ENCODE results near the gene CLEC9A.

The CLEC9A gene

DNA sequence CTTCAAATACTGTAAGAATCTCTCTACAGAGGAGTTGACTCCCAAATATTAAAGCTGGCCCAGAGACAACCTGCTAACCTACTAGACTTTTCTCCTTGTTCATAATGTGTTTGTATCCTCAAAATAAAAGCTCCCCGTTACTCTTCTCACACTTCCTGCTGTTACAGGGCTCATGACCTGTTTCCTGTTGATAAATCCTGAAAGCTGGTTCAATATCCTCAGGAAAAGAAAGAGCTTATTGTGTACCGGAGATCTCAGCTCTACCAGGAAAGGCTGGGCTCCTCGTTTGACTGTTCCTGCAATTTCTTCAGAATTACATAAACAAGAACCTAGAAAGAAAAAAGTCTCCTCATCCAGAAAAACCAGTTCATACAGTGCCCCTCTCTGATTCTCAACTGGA, 37.5 kb downstream of the CLEC9A start:
- no peak for DNase-seq

DNA sequence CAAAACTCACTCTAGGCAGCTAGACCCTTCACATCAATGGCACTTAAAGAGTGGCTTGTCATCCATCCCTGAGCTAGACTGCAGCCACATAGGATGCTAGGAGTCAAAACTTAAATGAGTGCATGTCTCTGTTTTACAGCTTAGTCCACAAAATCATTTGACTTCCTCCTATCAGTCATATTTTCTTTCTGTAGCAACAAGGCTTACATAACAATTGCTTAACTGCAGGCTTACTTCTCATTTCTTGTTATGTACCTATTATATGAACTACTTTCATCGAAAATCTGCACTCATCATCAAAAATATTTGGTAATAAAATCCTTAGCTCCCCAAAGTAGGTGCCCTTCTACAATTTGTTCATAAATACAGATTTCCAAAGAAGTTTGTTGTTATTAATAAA, 38.2 kb downstream of the CLEC9A start:
- no peak for DNase-seq

DNA sequence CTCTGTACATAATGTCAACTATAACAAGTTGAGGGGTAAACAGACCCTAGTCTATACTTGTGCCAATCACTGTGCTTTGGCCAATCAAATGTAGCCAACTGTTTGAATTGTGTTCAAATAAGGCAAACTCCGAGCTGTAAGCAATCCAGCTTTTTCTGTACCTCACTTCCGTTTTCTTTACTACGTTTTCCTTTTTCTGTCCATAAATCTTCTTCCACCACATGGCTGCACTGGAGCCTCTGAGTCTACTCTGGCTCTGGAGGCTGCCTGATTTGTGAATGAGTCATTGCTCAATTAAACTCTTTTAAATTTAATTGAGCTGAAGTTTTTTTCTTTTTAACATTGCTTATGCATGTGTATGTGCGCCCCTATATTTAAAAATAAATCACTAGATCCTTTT, 38.6 kb downstream of the CLEC9A start:
- no peak for DNase-seq

DNA sequence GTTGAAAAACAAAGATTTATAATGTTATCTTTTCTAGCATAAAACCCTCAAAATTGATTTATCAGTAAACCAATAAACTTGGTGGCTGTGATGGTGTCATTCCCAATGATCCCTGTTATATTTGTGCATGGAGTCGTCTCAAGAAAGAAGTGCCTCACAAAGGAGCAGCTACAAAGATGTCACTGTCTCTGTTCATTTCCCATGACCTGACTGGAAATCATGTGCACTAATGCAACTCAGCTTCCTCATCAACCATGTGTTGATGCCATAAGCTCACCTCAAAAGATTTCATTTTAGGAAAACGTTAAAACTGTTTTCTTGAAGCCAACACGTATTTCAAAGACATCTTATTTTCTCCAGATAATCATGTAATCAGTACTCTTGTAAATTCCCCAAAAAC, 39.5 kb downstream of the CLEC9A start:
- no peak for DNase-seq

DNA sequence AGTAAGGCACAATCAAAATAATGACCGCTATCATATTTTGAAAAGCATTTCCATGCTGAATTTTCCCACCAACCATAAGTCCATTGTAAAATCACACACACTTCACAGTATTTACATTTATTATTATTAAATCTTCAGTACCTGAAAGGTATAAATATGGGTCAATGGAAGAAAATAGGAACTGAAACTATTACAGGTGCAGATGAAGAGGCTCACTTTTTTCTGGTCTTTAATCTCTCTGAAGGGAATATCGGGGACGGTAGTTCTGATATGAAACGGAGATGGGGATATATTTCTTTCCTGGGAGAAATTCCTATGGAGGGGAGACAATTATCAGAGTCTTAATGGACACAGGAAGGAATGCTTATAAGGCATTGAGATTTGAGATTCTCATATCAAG, 39.9 kb downstream of the CLEC9A start:
- no peak for DNase-seq

DNA sequence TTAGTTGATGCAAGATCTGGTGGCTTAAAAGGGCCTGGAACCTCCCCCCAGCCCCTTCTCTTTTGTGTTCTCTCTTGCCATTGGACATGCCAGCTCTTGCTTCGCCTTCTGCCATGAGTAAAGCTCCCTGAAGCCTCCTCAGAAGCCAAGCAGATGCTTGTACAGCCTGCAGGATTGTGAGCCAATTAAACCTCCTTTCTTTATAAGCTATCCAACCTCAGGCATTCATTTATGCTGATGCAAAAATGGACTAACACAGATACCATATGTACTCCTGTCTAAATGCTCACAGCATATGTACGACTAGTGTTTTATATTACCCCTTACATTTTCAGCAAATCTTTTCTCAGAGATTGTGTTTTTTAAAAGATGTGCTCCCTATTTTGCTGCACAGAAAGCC, 41.6 kb downstream of the CLEC9A start:
- no peak for DNase-seq

DNA sequence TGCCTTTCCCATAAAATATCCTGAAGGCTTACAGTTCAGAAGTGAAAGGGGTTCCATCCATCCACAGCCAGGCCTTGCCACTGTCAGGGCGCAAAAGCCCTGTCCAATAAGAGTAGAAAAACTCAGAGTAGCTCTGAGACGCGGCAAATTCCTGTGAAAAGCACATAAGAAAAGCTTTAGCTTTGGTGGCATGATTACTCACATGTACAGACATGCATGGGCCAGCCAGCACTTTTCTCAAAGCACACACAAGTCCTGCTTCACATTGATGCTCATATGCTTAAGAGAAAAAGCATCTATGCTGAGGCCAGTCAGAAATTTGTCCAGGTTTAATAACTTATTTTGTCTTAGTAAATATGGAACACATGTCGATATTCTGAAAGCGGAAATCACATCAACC, 42.8 kb downstream of the CLEC9A start:
- DNase-seq: no peak

DNA sequence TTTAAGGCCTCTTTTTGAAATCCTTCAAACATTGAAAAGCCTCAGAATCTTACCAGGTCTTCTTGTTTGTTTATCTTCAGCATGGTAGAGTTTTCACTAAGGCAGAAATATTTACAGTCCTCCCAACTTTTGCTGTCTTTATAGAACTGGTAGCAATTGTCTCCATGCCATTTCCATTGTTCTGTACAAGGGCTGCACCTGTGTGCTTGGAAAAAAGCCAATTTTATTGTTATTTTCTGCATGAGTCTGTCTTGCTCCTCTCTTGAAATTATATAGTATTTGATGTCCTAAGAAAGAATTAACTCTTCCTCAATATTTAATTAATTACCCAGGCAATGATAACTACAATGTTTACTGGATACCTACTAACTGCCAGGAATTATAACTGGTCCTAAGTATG, 45.0 kb downstream of the CLEC9A start:
- no peak for DNase-seq

DNA sequence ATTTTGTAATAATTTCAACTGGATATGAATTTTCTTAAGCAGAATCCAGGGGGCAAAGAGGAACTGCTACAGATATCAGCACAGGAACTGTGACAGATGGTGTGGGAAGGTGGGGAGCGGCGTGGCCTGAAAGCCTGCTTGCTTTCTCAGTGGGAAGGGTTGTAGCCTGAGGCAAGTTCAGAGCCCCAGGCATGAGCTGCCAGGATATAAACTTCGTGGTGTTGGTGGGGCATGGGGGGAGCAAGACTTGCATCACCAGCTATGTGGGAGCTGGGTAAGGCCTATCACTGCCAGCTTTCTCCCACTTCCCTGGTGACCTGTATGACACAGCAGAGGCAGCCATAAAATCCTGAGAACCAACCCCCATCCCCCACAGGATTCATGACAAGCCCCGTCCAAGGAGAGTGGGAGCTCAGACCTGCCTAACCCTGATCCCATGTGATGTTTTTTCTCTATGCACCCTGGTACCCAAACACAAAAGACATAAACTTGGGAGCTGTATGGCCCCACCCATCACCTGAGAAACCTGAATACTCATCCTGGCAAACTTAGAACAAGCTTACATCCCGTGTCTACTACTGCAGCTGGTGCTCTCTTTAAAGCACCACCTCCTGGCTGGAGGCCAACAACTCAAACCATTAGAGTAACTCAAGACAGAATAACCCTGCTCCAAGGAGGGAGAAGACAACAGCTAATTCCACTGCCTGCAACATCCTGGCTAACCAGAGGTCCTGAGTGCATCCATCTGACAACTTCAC, 51.8 kb downstream of the CLEC9A start:
- DNase-seq: no peak

DNA sequence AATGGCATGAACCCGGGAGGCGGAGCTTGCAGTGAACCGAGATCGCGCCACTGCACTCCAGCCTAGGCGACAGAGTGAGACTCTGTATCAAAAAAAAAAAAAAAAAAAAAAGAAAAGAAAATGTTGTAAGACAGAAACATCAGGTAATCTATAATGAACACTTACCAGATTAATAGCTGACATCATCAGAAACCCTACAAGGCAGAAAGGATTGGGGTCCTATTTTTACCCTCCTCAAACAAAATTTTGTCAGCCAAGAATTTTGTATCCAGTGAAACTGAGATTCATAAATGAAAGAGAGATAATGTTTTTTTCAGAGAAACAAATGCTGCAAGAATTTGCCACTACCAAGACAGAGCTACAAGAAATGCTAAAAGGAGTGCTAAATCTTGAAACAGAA, 54.3 kb downstream of the CLEC9A start:
- DNase-seq: no peak

DNA sequence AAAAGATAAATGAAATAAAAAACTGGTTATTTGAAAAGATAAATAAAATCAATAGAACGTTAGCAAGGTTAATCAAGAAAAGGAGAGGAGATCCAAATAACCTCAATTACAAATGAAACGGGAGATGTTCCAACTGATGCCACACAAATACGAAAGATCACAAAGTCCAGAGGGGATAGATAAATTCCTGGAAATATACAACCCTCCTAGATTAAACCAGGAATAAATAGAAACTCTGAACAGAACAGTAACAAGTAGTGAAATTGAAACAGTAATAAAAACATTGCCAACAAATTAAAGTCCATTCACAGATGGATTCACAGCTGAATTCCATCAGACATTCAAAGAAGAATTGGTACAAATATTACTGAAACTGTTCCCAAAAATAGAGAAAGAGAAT, 55.9 kb downstream of the CLEC9A start:
- DNase-seq: no peak

DNA sequence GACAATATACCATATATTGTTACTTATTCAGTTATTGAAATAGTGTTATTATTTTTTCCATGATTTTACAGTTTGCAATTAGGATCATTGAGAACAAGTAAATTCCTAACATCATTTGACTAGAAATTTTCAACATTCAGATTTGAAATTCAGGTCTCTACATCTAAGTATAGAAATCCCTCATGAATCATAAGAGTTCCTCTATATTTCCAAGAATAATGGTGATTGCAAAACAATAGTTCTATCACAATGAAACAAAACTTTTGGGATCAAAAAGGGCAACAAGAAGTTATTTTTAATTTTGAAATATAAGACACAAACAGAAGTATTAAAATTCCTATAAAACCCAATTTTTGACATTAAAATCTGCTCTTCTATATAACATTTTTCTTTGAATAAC, 57.5 kb downstream of the CLEC9A start:
- no peak for DNase-seq

DNA sequence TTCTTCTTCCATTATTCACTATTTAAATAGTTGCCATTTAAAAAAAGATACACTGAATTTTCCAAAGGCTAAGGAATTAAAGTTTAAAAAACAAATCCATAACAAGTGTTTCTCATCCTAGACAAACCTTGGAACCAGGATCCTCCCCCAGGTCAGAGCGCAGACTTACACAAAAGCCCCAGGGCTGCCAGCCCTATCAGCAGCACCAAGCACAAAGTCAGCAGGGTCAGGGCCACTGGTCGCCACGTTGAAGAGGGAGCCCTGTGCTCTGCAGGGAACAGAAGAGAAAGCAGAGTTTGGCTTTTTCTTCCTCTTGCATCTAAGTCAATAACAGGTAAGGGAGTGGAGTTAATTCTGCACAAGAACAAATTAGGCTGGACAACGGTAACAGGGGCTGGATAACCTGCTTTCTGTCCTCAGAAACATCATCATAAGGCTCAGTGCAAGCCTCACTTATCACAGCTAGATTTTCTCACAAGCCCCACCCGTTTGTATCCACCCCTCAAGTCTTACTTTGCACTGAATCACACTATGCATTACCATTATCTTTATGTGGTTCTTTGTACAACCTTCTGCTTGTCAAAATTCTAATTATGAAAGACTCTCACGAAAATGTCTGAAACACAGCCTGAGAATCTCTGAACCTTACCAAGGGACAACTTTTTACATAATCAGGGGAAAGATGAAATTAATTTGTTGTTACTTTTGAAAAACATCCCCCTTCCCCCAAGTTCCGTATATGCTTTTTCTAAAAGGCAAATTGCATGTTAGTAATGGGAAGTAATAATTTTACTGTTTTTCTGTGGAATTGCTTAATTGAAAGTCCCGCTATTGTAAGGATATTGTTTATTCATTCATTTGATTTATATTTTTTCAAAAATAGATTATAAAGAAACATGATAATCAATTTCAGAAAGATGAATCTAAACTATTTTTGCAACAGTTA, 58.7 kb downstream of the CLEC9A start:
- no peak for DNase-seq

DNA sequence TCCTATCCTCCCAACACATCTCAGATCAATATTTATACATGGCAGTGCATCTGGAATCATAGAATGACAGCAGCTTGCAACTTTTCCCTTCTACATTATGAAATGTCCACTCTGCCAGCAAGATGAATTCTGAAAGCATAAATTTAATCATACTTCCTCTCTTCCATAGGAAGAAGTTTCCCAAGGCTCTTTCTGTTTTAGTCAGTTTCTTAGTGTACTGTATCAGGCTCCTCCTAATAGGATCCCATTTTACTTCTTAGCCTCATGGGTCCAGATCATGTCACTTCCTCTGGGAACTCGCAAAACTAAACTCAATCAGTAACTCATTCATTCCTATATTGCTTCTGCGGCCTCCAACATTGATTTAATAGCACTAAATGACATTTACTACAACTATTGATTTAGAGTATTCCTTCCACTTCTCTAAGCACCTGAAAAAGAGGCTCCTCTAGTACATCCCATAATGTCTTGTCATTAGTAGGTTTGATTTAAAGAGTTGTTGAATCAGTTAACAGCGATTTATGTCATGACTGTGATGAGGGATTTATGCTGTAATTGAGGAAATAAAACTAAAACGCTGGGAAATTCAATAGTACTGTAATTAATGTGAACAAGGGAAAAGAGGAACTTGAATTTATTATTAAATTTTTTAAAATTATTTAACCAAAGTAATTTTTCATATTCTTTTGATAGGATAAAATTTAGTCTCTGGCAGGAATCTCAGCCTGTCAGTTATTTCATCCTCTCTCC, 64.3 kb downstream of the CLEC9A start:
- no peak for DNase-seq

DNA sequence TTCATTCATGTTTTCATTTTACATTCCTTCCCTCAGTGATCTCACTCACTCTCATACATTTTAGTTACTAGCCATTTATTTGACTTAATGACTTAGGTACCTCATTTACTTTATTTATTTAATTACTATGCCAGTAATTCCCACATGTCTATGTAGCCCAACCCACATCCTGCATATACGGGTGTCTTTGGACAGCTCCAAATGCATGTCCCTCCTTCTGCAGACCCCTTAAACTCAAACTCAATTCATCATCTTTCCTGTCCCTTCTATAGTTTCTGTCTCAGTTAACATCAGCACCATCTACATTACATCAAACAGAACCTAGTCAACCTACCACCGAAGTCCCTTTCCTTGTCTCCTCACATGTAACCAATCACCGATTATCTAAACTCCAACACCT, 65.5 kb downstream of the CLEC9A start:
- no peak for DNase-seq

DNA sequence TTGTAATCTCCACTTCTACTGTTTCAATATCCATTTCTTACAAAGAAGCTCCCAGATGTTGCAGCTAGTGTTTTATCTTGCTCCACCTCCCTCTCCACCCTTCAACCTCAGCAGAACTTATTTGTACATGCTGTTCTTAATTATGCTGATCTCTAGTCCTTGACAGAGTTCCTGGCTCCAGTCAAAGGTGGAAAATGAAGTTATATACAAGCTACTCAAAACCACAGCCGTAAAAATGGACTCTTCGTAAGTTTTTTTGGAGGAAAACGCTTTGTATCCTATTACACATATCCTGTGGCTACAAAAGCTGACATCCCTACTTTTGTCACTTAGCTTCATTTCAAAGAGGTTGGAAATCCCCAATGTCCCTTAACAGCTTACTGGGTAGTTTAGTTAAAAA, 67.0 kb downstream of the CLEC9A start:
- no peak for DNase-seq

DNA sequence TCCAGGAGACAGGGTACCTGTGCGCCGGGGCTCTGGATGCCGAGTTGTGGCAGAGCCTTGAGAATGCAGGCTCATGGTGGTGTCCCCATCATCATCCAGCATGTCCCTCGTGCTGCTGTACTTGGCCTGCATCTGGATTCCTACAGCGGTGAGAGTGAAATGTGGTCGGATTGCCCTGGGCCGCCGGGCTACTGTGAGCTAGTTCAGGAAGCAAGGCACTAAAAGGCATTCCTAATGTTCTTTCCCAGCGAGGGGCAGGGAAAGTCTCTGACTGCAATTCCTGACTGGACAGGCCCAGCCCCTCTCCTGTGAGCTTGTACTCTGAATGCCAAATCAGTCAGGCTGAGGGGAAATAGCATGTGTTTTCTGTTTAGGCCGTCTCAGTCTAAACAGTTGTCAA, 68.3 kb downstream of the CLEC9A start, which contains the start of gene CLEC1A:
Gene CLEC1A, minus strand, starts transcription at position 195 of the 400 bp plus-strand sequence. Its CDS starts 63 bp downstream, at position 132.
- DNase-seq: no peak

DNA sequence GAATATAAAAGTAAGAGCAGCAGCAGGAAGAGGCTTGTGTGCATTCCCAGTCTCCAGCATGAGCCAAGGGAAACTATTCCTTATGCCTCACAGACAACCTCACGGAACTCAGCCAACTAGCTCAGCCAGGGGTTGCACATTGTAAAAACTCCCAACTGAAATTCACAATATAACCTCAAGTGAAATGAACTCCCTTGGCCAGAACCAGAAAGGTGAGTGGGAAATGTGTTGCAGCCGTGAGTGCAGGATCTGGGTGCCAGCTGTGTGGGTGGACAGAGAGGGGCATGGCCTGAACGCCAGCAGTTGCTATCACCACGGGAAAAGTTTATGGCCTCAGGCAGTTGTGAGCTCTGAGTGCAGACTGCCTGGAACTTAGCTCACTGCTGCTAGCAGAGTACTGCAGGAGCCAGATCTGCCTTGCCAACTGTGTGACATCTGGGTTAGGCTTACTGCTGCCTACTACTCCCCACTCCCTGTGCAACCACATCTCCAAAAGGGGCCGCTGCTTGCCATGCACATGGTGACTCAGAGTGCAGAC, 70.6 kb downstream of the CLEC9A start:
- DNase-seq: peak; percentile 31

DNA sequence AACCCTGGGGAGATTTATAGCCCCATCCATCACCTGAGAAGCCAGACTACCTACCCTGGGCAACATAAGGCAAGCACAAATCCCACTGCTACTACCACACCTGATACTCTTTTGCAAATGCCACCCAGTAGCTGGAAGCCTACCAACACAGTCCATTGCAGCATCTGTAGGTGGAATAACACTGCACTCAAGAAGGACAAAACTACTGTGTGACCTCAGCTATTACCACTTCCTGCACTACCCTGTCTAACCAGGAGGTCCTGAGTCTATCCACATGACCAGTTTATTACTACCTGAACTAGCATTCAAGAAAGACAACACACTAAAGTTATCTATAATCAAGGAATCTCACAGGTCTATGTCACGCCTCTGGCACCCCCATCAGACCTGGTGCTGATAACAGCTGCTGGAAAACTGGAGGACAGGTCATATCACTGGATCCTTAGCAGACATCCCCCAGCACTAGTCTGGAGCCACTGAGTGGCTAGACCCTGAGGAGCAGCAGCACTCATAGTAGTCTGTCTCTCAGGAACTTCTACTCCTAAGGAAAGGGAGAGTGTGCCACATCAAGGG, 71.3 kb downstream of the CLEC9A start:
- DNase-seq: no peak

DNA sequence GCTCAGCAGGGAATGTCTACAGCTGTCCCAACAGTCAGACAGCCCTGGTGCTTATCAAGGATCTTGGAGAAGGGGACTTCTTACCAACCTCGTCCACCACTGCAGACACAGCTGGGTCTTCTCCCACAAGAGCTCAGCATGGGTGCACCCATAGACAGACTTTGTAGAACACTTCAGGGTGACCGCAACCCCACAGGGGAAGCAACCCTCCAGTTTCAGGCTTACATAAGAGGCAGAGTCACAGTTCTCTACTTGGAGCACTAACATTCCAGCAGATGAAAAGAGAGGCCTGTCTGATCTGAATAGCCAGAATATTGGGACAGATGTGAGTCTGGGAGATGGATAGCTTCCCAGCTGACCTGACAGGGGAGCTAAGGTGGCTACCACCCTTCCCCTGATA, 71.8 kb downstream of the CLEC9A start:
- DNase-seq: no peak

DNA sequence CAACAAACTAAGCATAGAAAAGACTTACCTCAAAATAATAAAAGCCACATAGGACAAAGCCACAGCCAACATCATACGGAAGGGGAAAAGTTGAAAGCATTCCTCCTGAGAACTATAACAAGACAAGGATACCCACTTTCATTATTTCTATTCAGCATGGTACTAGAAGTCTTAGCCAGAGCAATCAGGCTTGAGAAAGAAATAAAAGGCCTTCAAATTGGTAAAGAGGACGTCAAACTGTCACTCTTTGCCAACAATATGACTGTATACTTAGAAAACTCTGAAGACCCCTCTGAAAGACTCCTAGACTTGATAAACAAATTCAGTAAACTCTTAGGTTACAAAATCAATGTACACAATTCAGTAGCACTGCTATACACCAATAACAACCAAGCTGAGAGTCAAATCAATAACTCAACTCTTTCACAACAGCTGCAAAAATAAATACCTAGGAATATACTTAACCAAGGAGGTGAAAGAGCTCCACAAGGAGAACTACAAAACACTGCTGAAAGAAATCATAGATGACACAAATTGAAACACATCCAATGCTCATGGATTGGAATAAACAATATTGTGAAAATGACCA, 79.9 kb downstream of the CLEC9A start:
- no peak for DNase-seq

DNA sequence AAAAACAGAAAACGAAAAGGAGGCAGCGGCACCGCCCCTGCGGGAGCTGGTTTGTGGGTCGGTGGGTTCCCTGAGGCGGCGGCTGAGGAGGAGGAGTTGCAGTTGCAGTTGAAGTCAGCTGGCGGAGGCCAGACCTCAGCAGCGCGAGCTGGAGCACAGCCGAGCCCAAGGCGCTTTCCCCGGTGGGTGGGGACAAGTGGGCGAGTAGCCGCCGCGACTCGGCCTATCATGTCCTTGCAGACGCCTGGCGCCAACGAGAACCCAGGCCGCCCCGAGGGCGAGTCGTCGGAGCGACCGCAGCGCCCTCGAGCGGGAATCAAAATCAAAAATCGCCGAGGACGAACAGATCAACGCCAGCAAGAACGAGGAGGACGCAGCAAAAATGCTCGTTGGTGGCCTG, 81.0 kb downstream of the CLEC9A start:
- DNase-seq: no peak

Measured in NCI-H446 treated with DMSO at 0.1 percent for 48 hours (cell line).